Adrenal gland (tissue), 12 donors: ENCODE data around the gene GALNT7. TPM values are rescaled to one million over a fixed set of nuclear protein-coding genes. Genes with fewer than 3 reads are reported as not detected.

Source experiments
- DNase-seq, 7 donors: peaks; one replicate each; pipeline ENCODE4 v3.0.0-alpha.2; 2019 to 2020
- H3K27ac ChIP-seq, 5 donors: fragments of 200-600 bp; sonication (generic) in 4 of 5; 1 replicate in 3 of 5; 2 replicates in 2 of 5; pipeline versions ENCODE4 v1.5.1 to v1.8.0; 2016 to 2020; ENCODE audit warnings: mild to moderate bottlenecking in 1 of 5
- H3K27me3 ChIP-seq: fragments of 200-600 bp; 2 replicates; pipeline ENCODE4 v1.8.0; 2021
- H3K36me3 ChIP-seq, 2 donors: fragments of 200-600 bp; replicated peaks in 1 of 2; 1 replicate in 1 of 2; 2 replicates in 1 of 2; pipeline versions ENCODE4 v1.5.1 to v1.8.0; 2018 to 2022
- H3K4me1 ChIP-seq, 2 donors: fragments of 200-600 bp; replicated peaks in 1 of 2; 1 replicate in 1 of 2; 2 replicates in 1 of 2; pipeline versions ENCODE4 v1.5.1 to v1.8.0; 2018 to 2021
- H3K4me3 ChIP-seq, 4 donors: fragments of 200-600 bp; sonication (generic) in 3 of 4; one replicate each; pipeline ENCODE4 v1.5.1; 2016 to 2018
- H3K9me3 ChIP-seq, 3 donors: fragments of 200-600 bp; sonication (generic) in 1 of 3; replicated peaks in 1 of 3; 1 replicate in 2 of 3; 2 replicates in 1 of 3; pipeline versions ENCODE4 v1.5.1 to v1.8.0; 2016 to 2021
- POLR2A ChIP-seq, 2 donors: fragments of 450-650 bp; IDR thresholded peaks; one replicate each; pipeline ENCODE4 v1.6.1; 2017; ENCODE audit warnings: antibody characterized with exemption in 2 of 2, mild to moderate bottlenecking in 2 of 2, moderate library complexity in 1 of 2
- WGBS, 4 donors: extraction: QIAGEN DNeasy Blood & Tissue Kit in 2 of 4; methylation state at CpG; one replicate each; pipeline versions ENCODE4 v1.1.5 to v1.1.7; 2013 to 2017; 5-methylcytosine and 5-hydroxymethylcytosine counted together
- intact Hi-C, 2 donors: fragments of 100-400 bp; cut with DNase I; formaldehyde crosslinking; loops; one replicate each; pipeline versions ENCODE4 v1.14.1 to v1.15.0; 2022 to 2023
- polyA plus RNA-seq, 3 donors: library from polyadenylated mRNA; stranded (reverse); fragments of 200-250 nt in 2 of 3; fragments of 350-450 nt in 1 of 3; fragmentation: Illumina TruSeq in 1 of 3; extraction: RNeasy Lipid Tissue Mini Kit (QIAGEN cat#74804) in 1 of 3; gene quantifications; one replicate each; pipeline ENCODE4 v1.2.3, GENCODE V29; 2013 to 2014
- total RNA-seq, 9 donors: library from RNA; depleted of rRNA in 4 of 9; stranded (reverse); fragments of >200 nt in 4 of 9; fragments of 120-200 nt in 1 of 9; fragmentation: NEBNext Ultra II Directional in 1 of 9; extraction: Animal tissue kit (Norgen Biotek cat#: 25700) in 1 of 9; gene quantifications; one replicate each; pipeline versions ENCODE4 v1.1.0 to v1.2.4, GENCODE V29; 2013 to 2023
- TF ChIP-seq, protein P1 (sequence below), 6 experiments: fragments of 450-650 bp in 4 of 6; fragments of 200-600 bp in 2 of 6; sonication (generic) in 1 of 6; IDR thresholded peaks; 1 replicate in 5 of 6; 2 replicates in 1 of 6; pipeline versions ENCODE4 v1.5.1 to v1.8.0; 2016 to 2021; ENCODE audit warnings: antibody characterized with exemption in 6 of 6, mild to moderate bottlenecking in 2 of 6, moderate library complexity in 1 of 6
- donor health status: healthy with polysubstance abuse.
- donor health status: Bipolar disorder and iron deficiency.
- donor health status: DM: yes; HTN: yes; CAD: no.
- donor health status: DM: no; HTN: no; CAD: no.
- donor health status: DM: no; HTN: no; CAD: no.
- donor health status: DM: yes; HTN: yes; CAD: no.

The GALNT7 gene
- total and polyA plus RNA-seq, 12 donors: 4.4 to 21.9 (median 10.3) TPM

DNA sequence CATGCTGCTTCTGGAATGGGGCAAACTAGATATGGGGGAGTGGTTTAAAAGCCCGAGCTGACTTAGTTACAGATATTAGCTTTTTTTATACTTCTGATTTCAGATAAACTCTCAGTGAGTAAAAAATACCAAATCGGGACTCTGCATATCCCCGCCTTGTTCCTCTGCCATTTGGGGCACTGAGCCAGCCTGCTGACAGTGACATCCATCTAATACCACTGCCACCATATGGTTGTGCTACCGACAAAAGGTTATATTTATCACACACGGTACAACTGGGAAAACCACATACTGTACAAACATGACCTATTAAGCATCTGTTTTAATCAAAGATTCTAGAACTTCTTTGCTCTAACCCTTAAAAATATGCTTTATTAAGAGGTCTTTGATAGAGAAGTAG is 78.7 kb downstream of the GALNT7 start:
- Histone ChIP-seq H3K27ac (no peak overlapping the region), H3K9me3 (no peaks in the 10 kb centered on the region), H3K4me1 (no peaks in the 10 kb centered on the region), H3K27me3 (no peaks in the 10 kb centered on the region), H3K4me3 (no peak overlapping the region), H3K36me3 (no peaks in the 10 kb centered on the region)
- intact Hi-C loops: loop anchor here in 1 of 2 donors (5.0 kb wide), 1 partner anchor 75 kb away; no protein-coding TSS in a partner anchor
- TF ChIP-seq, protein P1, sequence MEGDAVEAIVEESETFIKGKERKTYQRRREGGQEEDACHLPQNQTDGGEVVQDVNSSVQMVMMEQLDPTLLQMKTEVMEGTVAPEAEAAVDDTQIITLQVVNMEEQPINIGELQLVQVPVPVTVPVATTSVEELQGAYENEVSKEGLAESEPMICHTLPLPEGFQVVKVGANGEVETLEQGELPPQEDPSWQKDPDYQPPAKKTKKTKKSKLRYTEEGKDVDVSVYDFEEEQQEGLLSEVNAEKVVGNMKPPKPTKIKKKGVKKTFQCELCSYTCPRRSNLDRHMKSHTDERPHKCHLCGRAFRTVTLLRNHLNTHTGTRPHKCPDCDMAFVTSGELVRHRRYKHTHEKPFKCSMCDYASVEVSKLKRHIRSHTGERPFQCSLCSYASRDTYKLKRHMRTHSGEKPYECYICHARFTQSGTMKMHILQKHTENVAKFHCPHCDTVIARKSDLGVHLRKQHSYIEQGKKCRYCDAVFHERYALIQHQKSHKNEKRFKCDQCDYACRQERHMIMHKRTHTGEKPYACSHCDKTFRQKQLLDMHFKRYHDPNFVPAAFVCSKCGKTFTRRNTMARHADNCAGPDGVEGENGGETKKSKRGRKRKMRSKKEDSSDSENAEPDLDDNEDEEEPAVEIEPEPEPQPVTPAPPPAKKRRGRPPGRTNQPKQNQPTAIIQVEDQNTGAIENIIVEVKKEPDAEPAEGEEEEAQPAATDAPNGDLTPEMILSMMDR (IDR thresholded peaks at IDR 0.05): no peak
- TF ChIP-seq POLR2A (IDR thresholded peaks at IDR 0.05): no peak
- DNase-seq: no peak
- 70 to 76% (median 72%) methylated on average over 5 of the region's 5 CpGs for WGBS, 4 donors

GRCh38 chr4:173248690-173249089 is 80.1 kb downstream of the GALNT7 start:
- H3K4me3 ChIP-seq: no peak overlapping the region
- H3K27me3 ChIP-seq: no peaks in the 10 kb centered on the region
- no peaks in the 10 kb centered on the region for H3K4me1 ChIP-seq
- H3K27ac ChIP-seq: no peak overlapping the region
- DNase-seq: no peak
- no peaks in the 10 kb centered on the region for H3K9me3 ChIP-seq
- intact Hi-C loops: loop anchor here in 1 of 2 donors (5.0 kb wide), 1 partner anchor 76 kb away; no protein-coding TSS in a partner anchor
- TF ChIP-seq, protein P1 (IDR thresholded peaks at IDR 0.05): no peak
- TF ChIP-seq POLR2A (IDR thresholded peaks at IDR 0.05): no peak
- H3K36me3 ChIP-seq: no peaks in the 10 kb centered on the region

DNA sequence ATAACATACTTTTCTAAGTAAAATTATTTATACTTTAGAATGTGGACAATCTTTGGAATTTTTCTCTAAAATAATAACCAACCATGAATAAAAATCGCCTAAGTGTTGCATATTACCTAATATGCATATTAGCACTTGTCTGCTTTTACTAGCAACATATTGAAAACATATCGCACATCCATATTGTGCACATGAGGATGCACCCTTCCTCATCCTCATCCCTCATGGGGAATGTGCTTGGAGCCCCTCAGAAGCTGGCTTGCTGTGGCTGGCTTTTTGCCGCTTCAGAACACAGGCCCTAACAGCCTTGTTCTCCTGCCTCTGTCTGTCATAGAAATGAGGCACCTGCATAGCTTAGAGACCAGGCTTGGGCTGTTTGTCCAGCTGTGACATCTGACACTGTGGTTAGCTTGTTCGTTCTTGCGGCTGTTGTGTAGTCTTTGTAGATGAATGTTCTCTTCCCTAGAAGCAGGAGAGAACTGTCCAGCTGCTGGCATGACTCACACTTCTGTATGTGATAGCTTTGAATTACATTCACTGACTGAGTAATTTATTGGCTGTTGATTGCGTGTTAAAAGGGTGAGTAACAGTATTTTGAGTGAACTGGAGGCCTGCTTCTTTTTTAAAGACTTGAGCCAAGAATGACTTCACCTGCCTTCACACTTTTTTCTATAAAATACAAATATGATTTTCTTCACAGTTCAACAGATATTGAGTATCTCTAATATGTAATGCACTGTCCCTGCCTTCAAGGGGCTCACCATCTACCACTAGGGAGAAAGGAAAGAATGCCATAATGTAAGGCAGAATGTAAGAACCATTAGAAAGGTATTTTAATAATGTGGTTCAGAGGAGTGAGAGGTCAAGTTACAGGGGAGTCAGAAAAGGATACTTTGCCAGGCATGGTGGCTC is 83.7 kb downstream of the GALNT7 start:
- no peak overlapping the region for H3K4me3 ChIP-seq
- TF ChIP-seq, protein P1 (IDR thresholded peaks at IDR 0.05): no peak
- no peak for TF ChIP-seq POLR2A (IDR thresholded peaks at IDR 0.05)
- no peak overlapping the region for H3K27ac ChIP-seq
- intact Hi-C loops: no loop called here
- DNase-seq: peak in 6 of 7 donors; percentile 29 to 60 (median 36)
- H3K4me1 ChIP-seq: no peaks in the 10 kb centered on the region
- no peaks in the 10 kb centered on the region for H3K36me3 ChIP-seq
- H3K27me3 ChIP-seq: no peaks in the 10 kb centered on the region
- WGBS, 4 donors: 66 to 82% (median 75%) methylated on average over 6 of the region's 6 CpGs
- no peaks in the 10 kb centered on the region for H3K9me3 ChIP-seq

- no peak for DNase-seq
- intact Hi-C loops: no loop called here
- 87 to 97% (median 95%) methylated on average over 2 of the region's 2 CpGs for WGBS, 4 donors
- no peak for TF ChIP-seq POLR2A (IDR thresholded peaks at IDR 0.05)
- TF ChIP-seq, protein P1 (IDR thresholded peaks at IDR 0.05): no peak
- Histone ChIP-seq H3K4me3 (no peak overlapping the region), H3K27me3 (no peaks in the 10 kb centered on the region), H3K4me1 (no peaks in the 10 kb centered on the region), H3K36me3 (no peaks in the 10 kb centered on the region), H3K9me3 (no peaks in the 10 kb centered on the region), H3K27ac (no peak overlapping the region)
Observed at GRCh38 chr4:173253561-173253960, 85.0 kb downstream of the GALNT7 start.
